Neural progenitor cell (in vitro differentiated cells): ENCODE measurements around the gene TGIF2.

Source experiments
- CTCF ChIP-seq: fragments of 200-600 bp; sonication (generic); IDR thresholded peaks from 2 replicates; pipeline ENCODE4 v1.5.1; 2017; ENCODE audit warnings: antibody characterized with exemption, mild to moderate bottlenecking
- EZH2 ChIP-seq: fragments of 200-600 bp; sonication (generic); IDR thresholded peaks from 2 replicates; pipeline ENCODE4 v1.6.1; 2017; ENCODE audit warnings: antibody characterized with exemption, mild to moderate bottlenecking, moderate library complexity
- EZH2phosphoT487 ChIP-seq: fragments of 200-600 bp; sonication (generic); IDR thresholded peaks from 2 replicates; pipeline ENCODE4 v1.6.1; 2017; ENCODE audit warnings: antibody characterized with exemption

GRCh38 chr20:36582821-36583220, 9.4 kb downstream of the TGIF2 start:
- TF ChIP-seq EZH2 = no peak
- no peak for TF ChIP-seq CTCF
- TF ChIP-seq EZH2phosphoT487 = no peak
